HepG2 (cell line): ENCODE measurements around the gene NUDT7.

Experiments used
- CTCF ChIP-seq: sonication (generic); formaldehyde crosslinking; IDR thresholded peaks from 2 replicates; pipeline ENCODE4 v1.5.0; 2020; ENCODE audit warnings: mild to moderate bottlenecking, missing genetic modification reagents, moderate library complexity
- ESRRA ChIP-seq: sonication (generic); formaldehyde crosslinking; IDR thresholded peaks from 2 replicates; pipeline ENCODE4 v1.5.1; 2020; ENCODE audit warnings: mild to moderate bottlenecking, low read depth, missing genetic modification reagents
- EZH2 ChIP-seq: conservative IDR thresholded peaks from 2 replicates; pipeline ENCODE4 v1.6.1; 2012; ENCODE audit warnings: mild to moderate bottlenecking, low read depth, low read length, moderate library complexity
- FOXK1 ChIP-seq: sonication (generic); formaldehyde crosslinking; IDR thresholded peaks from 2 replicates; pipeline ENCODE4 v1.4.0; 2020; ENCODE audit warnings: low read depth, missing genetic modification reagents, borderline replicate concordance
- MAFK ChIP-seq, 2 experiments: IDR thresholded peaks in 1 of 2; conservative IDR thresholded peaks in 1 of 2; 2 replicates each; pipeline ENCODE4 v1.6.1; 2011; ENCODE audit warnings: improper control_type of control experiment in 2 of 2, low read length in 2 of 2
- PHB2 ChIP-seq: fragments of 450-650 bp; IDR thresholded peaks from 2 replicates; pipeline ENCODE4 v1.6.1; 2018; ENCODE audit not compliant: partially characterized antibody
- RAD21 ChIP-seq: fragments of 450-650 bp; formaldehyde crosslinking; IDR thresholded peaks from 2 replicates; pipeline ENCODE4 v1.5.0; 2020; ENCODE audit warnings: mild to moderate bottlenecking
- ZNF614 ChIP-seq: IDR thresholded peaks from 2 replicates; pipeline ENCODE4 v1.6.1; 2018; ENCODE audit warnings: missing biosample characterization, missing genetic modification reagents, inconsistent platforms, borderline replicate concordance
- TF ChIP-seq, protein P1 (sequence below): sonication (generic); formaldehyde crosslinking; IDR thresholded peaks from 2 replicates; pipeline ENCODE4 v1.4.0; 2020; ENCODE audit warnings: missing genetic modification reagents
- TF ChIP-seq, protein P2 (sequence below): sonication (generic); formaldehyde crosslinking; IDR thresholded peaks from 2 replicates; pipeline ENCODE4 v1.9.0; 2022; ENCODE audit warnings: low read depth, missing genetic modification reagents

DNA sequence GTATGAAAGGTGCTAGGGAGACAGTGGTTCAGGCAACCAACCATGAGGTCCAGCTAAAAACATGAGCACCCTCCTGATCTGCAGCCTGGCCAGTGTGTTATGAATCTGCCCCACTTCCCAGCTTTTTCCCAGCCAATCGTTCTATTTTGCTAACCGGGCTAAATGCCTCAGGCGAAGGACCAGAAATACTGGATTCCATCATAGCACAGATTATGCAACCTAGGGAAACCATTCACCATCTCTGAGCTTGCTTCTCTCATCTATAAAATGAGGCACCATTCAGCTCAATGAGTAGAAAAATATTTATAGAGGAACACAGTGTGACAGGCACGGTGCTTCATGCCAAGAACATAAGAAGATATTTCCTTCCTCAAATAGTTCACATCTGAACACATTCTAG lies 45.2 kb upstream of the NUDT7 start:
- TF ChIP-seq EZH2 (no peak), PHB2 (no peak), ESRRA (CRISPR knock-in tag) (no peak), FOXK1 (CRISPR knock-in tag) (no peak), CTCF (CRISPR knock-in tag) (no peak), ZNF614 (no peak), RAD21 (CRISPR knock-in tag) (no peak), MAFK (conservative IDR thresholded peaks at IDR 0.05 in 1 of 2, IDR thresholded peaks at IDR 0.05 in 1 of 2; ENCODE audit: low read length in 2 of 2) (no peak)
- TF ChIP-seq, protein P1, sequence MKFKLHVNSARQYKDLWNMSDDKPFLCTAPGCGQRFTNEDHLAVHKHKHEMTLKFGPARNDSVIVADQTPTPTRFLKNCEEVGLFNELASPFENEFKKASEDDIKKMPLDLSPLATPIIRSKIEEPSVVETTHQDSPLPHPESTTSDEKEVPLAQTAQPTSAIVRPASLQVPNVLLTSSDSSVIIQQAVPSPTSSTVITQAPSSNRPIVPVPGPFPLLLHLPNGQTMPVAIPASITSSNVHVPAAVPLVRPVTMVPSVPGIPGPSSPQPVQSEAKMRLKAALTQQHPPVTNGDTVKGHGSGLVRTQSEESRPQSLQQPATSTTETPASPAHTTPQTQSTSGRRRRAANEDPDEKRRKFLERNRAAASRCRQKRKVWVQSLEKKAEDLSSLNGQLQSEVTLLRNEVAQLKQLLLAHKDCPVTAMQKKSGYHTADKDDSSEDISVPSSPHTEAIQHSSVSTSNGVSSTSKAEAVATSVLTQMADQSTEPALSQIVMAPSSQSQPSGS: no peak
- TF ChIP-seq, protein P2, sequence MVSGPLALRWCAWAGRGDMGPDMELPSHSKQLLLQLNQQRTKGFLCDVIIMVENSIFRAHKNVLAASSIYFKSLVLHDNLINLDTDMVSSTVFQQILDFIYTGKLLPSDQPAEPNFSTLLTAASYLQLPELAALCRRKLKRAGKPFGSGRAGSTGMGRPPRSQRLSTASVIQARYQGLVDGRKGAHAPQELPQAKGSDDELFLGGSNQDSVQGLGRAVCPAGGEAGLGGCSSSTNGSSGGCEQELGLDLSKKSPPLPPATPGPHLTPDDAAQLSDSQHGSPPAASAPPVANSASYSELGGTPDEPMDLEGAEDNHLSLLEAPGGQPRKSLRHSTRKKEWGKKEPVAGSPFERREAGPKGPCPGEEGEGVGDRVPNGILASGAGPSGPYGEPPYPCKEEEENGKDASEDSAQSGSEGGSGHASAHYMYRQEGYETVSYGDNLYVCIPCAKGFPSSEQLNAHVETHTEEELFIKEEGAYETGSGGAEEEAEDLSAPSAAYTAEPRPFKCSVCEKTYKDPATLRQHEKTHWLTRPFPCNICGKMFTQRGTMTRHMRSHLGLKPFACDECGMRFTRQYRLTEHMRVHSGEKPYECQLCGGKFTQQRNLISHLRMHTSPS (CRISPR knock-in tag): no peak
